Astrocyte of the cerebellum (primary cell): ENCODE results near the gene ARCN1.

Source experiments
- DNase-seq: peaks from one replicate; pipeline ENCODE4 v3.0.0-alpha.2; 2011; ENCODE audit warnings: low read depth
- H3K4me3 ChIP-seq: 2 replicates; pipeline ENCODE4 v1.5.1; 2011; ENCODE audit warnings: mild to moderate bottlenecking, low read depth, low read length, moderate library complexity
- CTCF ChIP-seq: IDR thresholded peaks from 2 replicates; pipeline ENCODE4 v1.5.1; 2012; ENCODE audit warnings: low read length, low read depth, moderate library complexity, mild to moderate bottlenecking; ENCODE audit errors: missing control alignments
- in situ Hi-C: cut with HindIII; loops from 2 replicates; pipeline ENCODE4 v1.10.0; 2017; ENCODE audit warnings: low sequenced_read_pairs

ARCN1 gene

DNA sequence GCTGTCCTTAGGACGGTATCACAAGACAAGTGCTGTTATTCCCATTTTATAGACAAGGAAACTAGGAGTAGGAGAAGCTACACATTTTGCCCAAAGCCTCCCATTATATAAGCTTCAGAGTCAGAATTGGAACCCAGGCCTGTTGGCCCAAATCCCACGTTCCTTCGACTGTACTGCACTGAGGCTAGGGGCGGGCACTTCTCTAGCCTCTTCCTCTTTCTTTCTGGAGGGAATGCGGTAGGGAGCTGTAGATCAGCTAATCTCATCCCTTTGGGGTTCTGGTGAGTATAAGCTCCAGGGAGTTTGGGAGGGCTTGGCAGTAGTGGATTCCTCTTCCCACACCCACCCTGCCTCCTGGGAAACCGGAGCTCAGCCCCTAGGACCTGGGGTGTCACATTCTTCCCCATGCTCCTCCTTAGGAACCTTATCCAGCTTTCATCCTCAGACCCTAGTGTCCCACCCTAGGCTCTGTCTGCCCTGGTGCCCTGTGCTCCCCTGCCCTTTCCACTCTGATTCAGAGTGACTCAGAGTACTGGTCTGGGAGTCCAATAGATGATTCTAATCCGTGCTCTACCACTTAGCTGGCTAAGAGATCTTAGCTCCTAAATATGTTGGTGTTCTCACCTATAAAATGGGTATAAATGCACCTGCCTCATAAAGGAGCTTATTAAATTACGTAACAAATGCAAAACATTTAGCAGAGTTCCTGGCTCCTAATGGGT, 64.5 kb downstream of the ARCN1 start:
- in situ Hi-C loops, result no loop called here
- TF ChIP-seq CTCF, result no peak
- no peak overlapping the region for H3K4me3 ChIP-seq
- DNase-seq, result no peak

- no peak for TF ChIP-seq CTCF
- H3K4me3 ChIP-seq, result no peak overlapping the region
- in situ Hi-C loops, result no loop called here
- no peak for DNase-seq
Measured at GRCh38 chr11:118638726-118639125, 66.5 kb downstream of the ARCN1 start.

- in situ Hi-C loops, result no loop called here
- no peak for DNase-seq
- TF ChIP-seq CTCF, result no peak
- H3K4me3 ChIP-seq, result no peak overlapping the region
Measured at GRCh38 chr11:118639899-118640298, 67.7 kb downstream of the ARCN1 start.

- in situ Hi-C loops, result no loop called here
- peak; percentile 7 for TF ChIP-seq CTCF
- no peak for DNase-seq
- no peak overlapping the region for H3K4me3 ChIP-seq
Measured at GRCh38 chr11:118640332-118641154, 68.3 kb downstream of the ARCN1 start.

GRCh38 chr11:118641397-118642019, 69.3 kb downstream of the ARCN1 start:
- H3K4me3 ChIP-seq, result no peak overlapping the region
- DNase-seq, result no peak
- in situ Hi-C loops, result no loop called here
- TF ChIP-seq CTCF, result no peak

DNA sequence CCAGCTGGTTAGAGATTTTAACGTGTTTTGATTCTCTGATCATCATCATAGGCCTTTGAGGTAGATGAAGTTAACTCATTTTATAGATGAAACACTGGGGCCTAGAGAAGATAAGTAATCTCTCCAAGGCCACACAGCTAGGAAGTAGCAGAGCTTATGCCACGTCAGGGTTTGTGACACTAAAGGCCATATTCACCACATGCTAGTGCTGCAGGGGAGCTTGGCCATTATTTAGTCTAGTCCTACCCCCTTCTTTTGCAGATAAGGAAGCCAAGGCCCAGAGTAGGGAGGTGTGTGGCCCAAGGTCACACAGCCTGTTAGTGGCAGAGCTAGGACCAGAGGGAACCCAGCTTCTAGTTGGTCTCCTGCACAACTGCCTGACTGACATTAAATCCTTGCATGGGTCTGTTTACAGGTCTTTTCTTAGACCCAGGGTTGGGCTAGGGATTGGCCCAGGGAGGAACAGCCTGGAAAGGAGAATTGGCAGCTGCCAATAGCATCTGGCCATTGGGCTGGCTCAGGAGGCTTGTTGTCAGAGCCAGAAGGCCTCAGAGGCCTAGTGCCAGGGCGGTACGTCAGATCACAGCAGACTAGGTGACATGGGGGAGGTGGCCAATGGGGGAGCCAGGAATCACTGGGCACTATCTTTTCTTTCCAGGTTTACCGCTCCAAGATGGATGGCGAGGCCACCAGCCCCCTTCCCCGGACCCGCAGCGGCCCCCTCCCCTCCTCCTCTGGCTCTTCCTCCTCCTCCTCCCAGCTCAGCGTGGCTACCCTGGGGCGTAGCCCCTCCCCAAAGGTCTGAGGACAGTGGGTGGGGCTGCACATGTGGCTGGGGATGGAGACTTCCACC, 71.2 kb downstream of the ARCN1 start:
- no peak overlapping the region for H3K4me3 ChIP-seq
- no peak for DNase-seq
- no peak for TF ChIP-seq CTCF
- in situ Hi-C loops, result no loop called here
